SU-DHL-6 (cell line): ENCODE measurements around the gene FOXR1.
A peak's percentile ranks its signal among the peaks of the same experiment; 100 is the strongest.

Experiments used
- H2AFZ ChIP-seq: fragments of 200-600 bp; sonication (generic); 2 replicates; pipeline ENCODE4 v1.6.1; 2014; ENCODE audit warnings: low read depth, mild to moderate bottlenecking, moderate library complexity, mixed read lengths, antibody characterized with exemption, low read length; ENCODE audit not compliant: severe bottlenecking
- H3F3A ChIP-seq: fragments of 200-600 bp; shearing (Covaris generic); 2 replicates; pipeline ENCODE4 v1.6.0; 2016; ENCODE audit warnings: antibody characterized with exemption, mild to moderate bottlenecking; ENCODE audit not compliant: insufficient read depth
- H3K27ac ChIP-seq: fragments of 200-600 bp; sonication (generic); 2 replicates; pipeline ENCODE4 v1.5.1; 2016; ENCODE audit warnings: low read depth, mild to moderate bottlenecking, low read length, moderate library complexity, mixed read lengths
- H3K27me3 ChIP-seq: fragments of 200-600 bp; sonication (generic), shearing (Covaris generic); 2 replicates; pipeline ENCODE4 v1.6.0; 2014; ENCODE audit warnings: mild to moderate bottlenecking, low read length
- H3K36me3 ChIP-seq: fragments of 200-600 bp; sonication (generic); 2 replicates; pipeline ENCODE4 v1.6.1; 2014; ENCODE audit warnings: mild to moderate bottlenecking, low read length, mixed read lengths
- H3K4me2 ChIP-seq: fragments of 300-600, 200-600 bp; shearing (Covaris generic), sonication (generic); 2 replicates; pipeline ENCODE4 v1.6.0; 2014; ENCODE audit warnings: low read length, low read depth, mild to moderate bottlenecking; ENCODE audit not compliant: poor library complexity, severe bottlenecking
- H3K4me3 ChIP-seq: fragments of 200-600 bp; sonication (generic); 2 replicates; pipeline ENCODE4 v1.5.1; 2014; ENCODE audit warnings: antibody characterized with exemption, low read length, mild to moderate bottlenecking, mixed read lengths; ENCODE audit not compliant: insufficient read depth, poor library complexity, severe bottlenecking
- H3K79me2 ChIP-seq: fragments of 200-600 bp; sonication (generic); 2 replicates; pipeline ENCODE4 v1.6.1; 2014; ENCODE audit warnings: mild to moderate bottlenecking, low read length, moderate library complexity; ENCODE audit not compliant: insufficient read depth
- H3K9ac ChIP-seq: fragments of 200-600 bp; sonication (generic); 2 replicates; pipeline ENCODE4 v1.7.0; 2014; ENCODE audit warnings: mild to moderate bottlenecking, low read length
- H3K9me2 ChIP-seq: fragments of 200-600 bp; sonication (generic); replicated peaks from 2 replicates; pipeline ENCODE4 v1.6.1; 2014; ENCODE audit warnings: low read length; ENCODE audit not compliant: insufficient read depth
- H3K9me3 ChIP-seq: fragments of 200-600 bp; sonication (generic); 2 replicates; pipeline ENCODE4 v1.6.1; 2014; ENCODE audit warnings: low read length, mixed read lengths; ENCODE audit not compliant: insufficient read depth
- H4K20me1 ChIP-seq: fragments of 200-600 bp; sonication (generic); 2 replicates; pipeline ENCODE4 v1.6.1; 2014; ENCODE audit warnings: low read depth, mild to moderate bottlenecking, antibody characterized with exemption, low read length, moderate library complexity, mixed read lengths
- EZH2phosphoT487 ChIP-seq: fragments of 200-600 bp; sonication (generic), shearing (Covaris generic); conservative IDR thresholded peaks from 2 replicates; pipeline ENCODE4 v1.6.1; 2018; ENCODE audit warnings: mild to moderate bottlenecking, antibody characterized with exemption, low read length, moderate library complexity, mixed read lengths
- TF ChIP-seq, protein P1 (sequence below): fragments of 200-600 bp; sonication (generic); IDR thresholded peaks from one replicate; pipeline ENCODE4 v1.5.1; 2017; ENCODE audit warnings: antibody characterized with exemption, mild to moderate bottlenecking, low read length, moderate library complexity; ENCODE audit not compliant: insufficient read depth, poor library complexity, severe bottlenecking

FOXR1 gene

DNA sequence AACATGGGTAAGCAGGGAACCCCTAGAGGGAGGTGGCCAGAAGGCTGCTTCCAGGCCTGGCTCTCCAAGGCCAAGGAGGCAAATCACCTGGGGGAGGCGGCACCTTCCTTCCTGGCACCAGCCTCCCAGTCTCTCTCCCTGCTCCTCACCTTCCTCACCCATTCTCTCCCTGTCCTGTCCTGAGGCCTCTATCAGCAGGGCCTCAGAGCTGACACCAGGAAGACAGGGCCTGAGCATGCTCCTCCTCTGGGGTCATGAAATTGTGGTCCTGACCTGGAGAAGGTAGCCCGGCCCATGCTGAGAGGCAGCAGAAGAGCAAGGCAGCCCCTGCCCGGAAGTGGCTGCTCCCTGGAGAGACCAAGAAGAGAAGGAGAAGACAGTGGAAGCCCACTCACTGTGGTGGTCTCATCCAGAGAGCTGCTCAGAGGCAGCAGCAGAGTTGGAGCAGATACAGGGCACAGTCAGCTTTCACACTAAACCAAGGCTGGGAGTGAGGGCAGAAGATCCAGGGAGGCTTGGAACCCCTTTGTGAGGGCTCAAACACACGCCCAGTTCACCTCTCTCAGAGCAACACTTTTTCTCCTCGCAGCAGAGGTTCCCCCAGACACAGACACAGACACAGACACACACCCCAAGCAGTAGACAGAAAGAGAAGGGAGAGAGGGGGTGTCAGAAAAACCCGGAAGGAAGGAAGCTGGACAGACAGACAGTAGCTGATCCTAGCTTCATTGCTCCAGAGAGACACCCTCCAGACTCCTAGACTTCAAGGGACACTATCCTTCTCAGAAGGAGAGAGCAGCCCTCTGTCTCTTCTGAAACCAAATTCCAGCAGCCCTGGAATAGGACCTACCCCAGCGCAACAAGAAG is 47.6 kb upstream of the FOXR1 start:
- H3K9ac ChIP-seq = peak overlapping the region; percentile 55; the same call in 1 of the 2 replicates
- no peak overlapping the region for H2AFZ ChIP-seq
- H3K9me2 ChIP-seq = no peaks in the 10 kb centered on the region
- TF ChIP-seq, protein P1, sequence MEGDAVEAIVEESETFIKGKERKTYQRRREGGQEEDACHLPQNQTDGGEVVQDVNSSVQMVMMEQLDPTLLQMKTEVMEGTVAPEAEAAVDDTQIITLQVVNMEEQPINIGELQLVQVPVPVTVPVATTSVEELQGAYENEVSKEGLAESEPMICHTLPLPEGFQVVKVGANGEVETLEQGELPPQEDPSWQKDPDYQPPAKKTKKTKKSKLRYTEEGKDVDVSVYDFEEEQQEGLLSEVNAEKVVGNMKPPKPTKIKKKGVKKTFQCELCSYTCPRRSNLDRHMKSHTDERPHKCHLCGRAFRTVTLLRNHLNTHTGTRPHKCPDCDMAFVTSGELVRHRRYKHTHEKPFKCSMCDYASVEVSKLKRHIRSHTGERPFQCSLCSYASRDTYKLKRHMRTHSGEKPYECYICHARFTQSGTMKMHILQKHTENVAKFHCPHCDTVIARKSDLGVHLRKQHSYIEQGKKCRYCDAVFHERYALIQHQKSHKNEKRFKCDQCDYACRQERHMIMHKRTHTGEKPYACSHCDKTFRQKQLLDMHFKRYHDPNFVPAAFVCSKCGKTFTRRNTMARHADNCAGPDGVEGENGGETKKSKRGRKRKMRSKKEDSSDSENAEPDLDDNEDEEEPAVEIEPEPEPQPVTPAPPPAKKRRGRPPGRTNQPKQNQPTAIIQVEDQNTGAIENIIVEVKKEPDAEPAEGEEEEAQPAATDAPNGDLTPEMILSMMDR = no peak
- TF ChIP-seq EZH2phosphoT487 = no peak
- H4K20me1 ChIP-seq = no peaks in the 10 kb centered on the region
- no peak overlapping the region for H3K27ac ChIP-seq
- H3K27me3 ChIP-seq = no peaks in the 10 kb centered on the region
- no peaks in the 10 kb centered on the region for H3K9me3 ChIP-seq
- no peaks in the 10 kb centered on the region for H3K36me3 ChIP-seq
- peaks cover 19% of the 10 kb centered on the region for H3F3A ChIP-seq
- H3K4me3 ChIP-seq = no peak overlapping the region
- peak overlapping the region; percentile 86 for H3K4me2 ChIP-seq
- no peaks in the 10 kb centered on the region for H3K79me2 ChIP-seq

DNA sequence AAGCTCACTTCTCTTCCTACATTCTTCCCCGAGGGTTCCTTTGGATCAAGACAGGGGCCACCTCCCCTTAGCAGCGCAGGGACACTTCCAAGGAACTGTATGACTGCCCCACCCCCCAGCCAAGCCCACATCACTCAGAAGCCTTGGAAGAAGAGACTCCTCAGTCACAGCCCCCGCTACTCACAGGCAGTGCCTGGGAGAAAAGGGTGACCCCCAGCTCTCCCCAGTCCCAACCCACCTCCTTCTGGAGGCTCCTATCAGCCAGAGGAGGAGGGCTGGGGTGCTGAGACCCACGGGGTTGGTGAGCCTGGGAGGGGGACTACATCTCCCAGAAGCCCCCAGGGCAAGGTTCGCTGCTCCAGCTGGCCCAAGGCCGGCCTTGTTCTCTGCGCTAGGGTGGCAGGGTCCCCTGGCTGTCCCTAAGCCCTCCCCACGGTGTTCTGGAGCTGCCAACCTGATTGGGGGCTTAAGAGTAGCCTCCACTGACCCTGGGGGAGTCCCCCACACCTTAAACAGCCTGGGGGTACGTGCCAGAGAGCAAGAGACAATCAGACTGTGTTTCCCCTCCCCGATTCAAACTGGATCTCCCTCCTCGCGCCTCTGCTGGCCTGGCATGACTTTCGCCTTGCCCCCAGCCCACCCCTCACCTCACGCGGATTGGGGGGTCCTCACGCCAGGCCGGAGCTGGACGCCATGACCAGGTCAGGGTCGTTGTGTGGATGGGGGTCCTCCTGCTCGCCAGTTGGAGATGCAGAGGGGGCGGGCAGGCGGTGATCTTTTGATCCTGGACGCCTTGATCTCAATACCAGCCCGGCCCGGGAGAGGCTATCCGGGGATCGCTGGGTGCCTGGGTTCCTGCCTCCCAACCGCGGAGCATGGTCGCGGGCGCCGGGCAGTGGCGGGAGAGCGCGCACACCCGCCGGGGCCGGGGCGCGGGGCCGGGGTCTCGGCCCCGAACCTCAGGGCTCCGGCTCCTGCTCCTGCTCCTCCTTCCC is 46.7 kb upstream of the FOXR1 start:
- no peaks in the 10 kb centered on the region for H4K20me1 ChIP-seq
- H2AFZ ChIP-seq = no peak overlapping the region
- H3K9me3 ChIP-seq = no peaks in the 10 kb centered on the region
- H3K27ac ChIP-seq = no peak overlapping the region
- H3F3A ChIP-seq = peaks cover 19% of the 10 kb centered on the region
- H3K4me3 ChIP-seq = peak overlapping the region; percentile 60
- no peaks in the 10 kb centered on the region for H3K36me3 ChIP-seq
- TF ChIP-seq, protein P1 = no peak
- TF ChIP-seq EZH2phosphoT487 = no peak
- peak overlapping the region; percentile 55 for H3K9ac ChIP-seq
- H3K4me2 ChIP-seq = peak overlapping the region; percentile 86
- no peaks in the 10 kb centered on the region for H3K27me3 ChIP-seq
- no peaks in the 10 kb centered on the region for H3K9me2 ChIP-seq
- H3K79me2 ChIP-seq = no peaks in the 10 kb centered on the region

DNA sequence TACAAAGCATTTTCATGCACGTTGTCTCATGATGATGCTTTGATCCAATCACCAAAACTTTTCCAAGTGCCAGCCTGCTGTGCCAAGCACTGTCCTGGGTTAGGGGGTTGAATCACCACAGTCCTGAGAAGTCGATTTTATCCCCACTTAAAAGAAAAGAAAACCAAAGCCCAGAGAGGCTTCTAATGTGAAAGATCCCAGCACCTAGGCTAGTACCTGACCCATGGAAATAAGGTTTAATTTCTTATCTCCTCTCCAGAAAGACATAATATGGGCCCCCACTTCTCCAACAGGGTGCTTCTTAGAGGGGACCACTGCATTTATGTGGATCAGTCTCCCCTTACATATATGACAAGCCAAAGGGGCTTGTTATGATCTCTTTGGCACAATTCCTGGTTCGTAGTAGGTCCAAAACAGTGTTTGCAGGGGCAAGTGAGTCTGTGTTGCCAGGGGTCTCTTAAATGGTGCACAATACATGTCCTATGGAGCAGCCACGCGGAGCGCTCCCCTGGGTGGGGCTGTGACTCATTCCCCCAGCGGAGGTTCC is 43.9 kb upstream of the FOXR1 start:
- H3K4me2 ChIP-seq = peak overlapping the region; percentile 85
- no peak overlapping the region for H2AFZ ChIP-seq

More for the DNA sequence above, 43.9 kb upstream of the FOXR1 start:
- H4K20me1 ChIP-seq = no peaks in the 10 kb centered on the region
- H3K4me3 ChIP-seq = peak overlapping the region; percentile 68
- H3K27ac ChIP-seq = 0 out of 2 replicates have a peak overlapping the region, but pooled peaks have one; percentile 7
- no peaks in the 10 kb centered on the region for H3K79me2 ChIP-seq
- no peak for TF ChIP-seq EZH2phosphoT487
- TF ChIP-seq, protein P1 = no peak
- no peaks in the 10 kb centered on the region for H3K36me3 ChIP-seq
- H3K9me3 ChIP-seq = no peaks in the 10 kb centered on the region
- H3F3A ChIP-seq = peaks cover 19% of the 10 kb centered on the region
- peak overlapping the region; percentile 63 for H3K9ac ChIP-seq
- no peaks in the 10 kb centered on the region for H3K9me2 ChIP-seq
- no peaks in the 10 kb centered on the region for H3K27me3 ChIP-seq
